ENCODE measurements around the gene DGKD.

Gene DGKD

GRCh38 chr2:233490831-233491230, 136.5 kb downstream of the DGKD start:
- no peak for DNase-seq

DNA sequence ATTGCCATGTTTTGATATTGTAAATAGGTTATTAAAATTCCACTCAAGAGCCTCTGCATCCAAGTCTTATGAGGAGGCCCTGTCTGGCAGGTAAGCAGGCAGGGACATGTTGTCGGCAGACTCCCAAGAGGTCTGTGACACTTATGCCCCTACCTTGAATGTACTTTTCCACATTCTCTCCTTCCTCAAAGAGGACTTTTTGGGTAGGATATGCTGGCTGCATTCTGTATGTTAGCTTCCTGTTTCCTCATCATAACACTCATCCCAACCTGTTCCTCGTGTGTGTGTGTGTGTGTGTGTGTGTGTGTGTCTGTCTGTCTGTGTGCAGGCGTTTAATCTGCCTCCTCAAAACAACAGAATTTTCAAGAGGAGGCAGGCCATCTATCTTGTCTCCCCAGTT, 137.0 kb downstream of the DGKD start:
- DNase-seq = no peak

- DNase-seq = no peak
Measured at GRCh38 chr2:233492078-233492477, 137.8 kb downstream of the DGKD start.

DNA sequence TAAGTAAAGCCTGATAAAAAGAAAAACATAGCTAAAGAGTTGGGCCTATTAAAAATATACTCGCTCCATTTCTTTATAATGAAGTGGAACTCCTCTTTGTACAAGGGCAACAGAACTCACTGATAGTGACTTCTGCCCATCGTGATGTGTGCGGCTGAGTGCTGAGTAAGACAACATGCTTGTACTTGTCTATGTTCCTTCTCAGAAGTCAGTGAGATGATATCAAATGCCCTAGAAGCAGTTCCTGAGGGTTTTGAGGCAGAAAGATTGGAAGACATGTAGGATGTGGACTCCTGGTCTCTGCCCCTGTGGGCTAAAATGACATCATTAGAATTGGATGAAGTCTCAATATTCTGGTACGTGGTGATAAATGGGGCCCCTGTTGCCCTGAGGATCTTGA, 138.5 kb downstream of the DGKD start:
- no peak for DNase-seq

- DNase-seq = no peak
Measured at GRCh38 chr2:233495503-233496496, 141.5 kb downstream of the DGKD start.

DNA sequence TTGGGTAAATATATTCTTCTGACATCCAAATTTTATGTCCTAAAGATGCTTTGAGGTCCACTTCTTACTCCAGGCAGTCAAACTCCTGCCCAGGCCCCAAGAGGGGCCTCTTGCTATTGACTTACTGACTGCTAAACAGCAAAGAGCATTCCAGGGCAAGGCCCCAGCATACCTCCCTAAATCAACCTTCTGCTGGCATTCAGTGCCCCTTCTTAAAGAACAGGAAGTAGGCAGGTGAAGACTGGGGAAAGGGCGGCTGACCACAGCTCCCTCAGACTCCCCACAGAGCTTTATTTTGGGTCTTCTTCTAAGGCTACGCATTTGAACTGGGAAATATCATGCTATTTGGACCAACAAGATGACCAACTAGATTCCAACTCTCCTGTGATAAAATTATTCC, 143.4 kb downstream of the DGKD start:
- no peak for DNase-seq

- DNase-seq = no peak
Measured at GRCh38 chr2:233498126-233498525, 143.8 kb downstream of the DGKD start.

DNA sequence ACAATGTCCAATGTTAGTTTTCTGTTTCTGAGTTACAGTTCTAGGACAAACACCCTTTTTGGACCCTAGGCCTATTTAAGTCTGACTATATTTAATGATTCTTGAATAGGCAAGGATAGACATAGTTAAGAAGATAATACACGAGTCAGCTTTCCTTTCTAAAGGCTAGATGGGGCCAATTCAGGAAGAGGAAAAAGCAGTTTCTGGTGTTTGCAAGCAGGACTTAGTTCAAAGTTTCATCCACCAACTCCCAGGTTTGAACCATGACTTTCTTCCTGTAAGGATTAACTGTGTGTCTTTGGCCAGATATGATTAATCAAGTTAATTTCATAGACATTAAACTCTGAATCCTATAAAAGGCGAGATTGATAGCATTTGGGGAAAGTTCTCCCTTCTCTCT, 145.6 kb downstream of the DGKD start:
- no peak for DNase-seq

DNA sequence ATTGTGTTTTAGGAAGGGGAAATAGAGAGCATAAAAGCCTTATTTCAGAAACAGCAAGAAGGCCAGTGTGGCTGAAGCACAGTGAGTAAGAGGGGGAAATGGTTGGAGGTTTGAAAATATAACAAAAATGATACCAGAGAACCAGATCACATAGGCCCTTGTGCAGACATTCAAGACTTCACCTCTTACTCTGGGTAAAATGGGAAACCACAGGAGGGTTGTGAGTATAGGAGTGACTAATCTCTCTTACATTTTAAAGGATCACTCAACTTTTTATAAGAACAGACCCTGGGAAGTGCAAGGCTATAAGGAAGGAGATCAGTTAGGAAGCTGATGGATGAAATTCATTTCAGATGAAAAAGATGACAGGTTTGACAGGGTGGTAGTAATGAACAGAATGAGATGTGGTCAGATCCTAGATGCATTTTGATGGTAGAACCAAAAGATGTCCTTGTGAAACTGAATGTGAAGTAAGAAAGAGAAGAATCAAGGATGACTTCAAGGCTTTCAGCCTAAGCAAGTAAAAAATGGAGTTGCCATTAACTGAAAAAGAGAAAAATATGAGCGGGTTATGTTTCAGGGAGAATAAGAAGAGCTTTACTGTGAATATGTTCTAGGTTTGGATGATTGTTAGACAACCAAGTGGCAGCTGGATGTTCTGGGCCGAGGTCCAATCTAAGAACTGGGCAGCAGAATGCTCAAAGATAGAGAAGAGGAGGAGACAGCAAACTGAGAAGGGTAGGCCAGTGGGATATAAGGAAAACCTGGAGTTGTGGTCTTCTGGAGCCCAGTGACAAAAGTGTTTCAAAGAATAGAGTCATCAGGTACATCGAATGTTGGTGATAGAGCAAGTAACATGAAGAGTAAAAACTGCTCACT, 147.1 kb downstream of the DGKD start:
- DNase-seq = peak in 5 of 58 donors; percentile 12 to 40 (median 25)

- DNase-seq = no peak
Measured at GRCh38 chr2:233503481-233503880, 149.2 kb downstream of the DGKD start.

- no peak for DNase-seq
Measured at GRCh38 chr2:233503947-233504637, 149.8 kb downstream of the DGKD start.

- DNase-seq = no peak
Measured at GRCh38 chr2:233513953-233514655, 159.8 kb downstream of the DGKD start.

DNA sequence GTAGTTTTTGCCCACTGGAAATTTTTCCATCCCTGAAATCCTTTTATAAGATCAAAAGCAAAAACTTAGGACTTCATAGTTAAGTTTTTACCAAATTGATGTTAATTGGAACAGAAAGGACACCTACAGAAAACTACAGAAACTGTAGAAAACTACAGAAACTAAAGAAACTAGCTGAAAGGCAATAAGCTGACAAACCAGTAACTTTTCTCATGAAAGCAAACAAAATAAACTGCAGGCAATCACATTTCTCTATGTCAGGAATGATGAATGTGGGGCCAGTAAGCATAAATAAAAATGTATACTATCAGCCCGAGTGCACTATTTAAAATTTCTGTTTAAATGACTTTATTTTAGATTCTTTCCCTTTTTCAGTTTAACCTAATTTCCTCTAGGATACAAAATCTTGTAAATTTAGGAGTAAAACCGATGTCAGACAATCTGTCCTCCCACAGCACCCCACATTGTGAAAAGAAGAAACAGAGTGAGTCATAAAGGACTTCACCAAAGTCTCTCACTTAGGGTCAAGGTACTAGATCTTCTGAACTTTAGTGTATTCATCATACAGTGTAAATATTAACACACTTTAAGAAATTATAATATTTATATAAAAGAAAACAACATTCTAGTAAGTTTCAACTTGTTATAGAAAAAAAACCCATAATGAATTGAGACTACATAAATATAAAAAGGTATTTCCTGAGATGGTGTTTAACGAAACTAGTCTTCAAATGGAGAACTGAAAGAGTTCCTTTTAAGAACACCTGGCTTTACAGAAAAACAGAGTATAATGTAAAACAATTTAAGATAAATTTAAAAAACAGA, 165.7 kb downstream of the DGKD start:
- no peak for DNase-seq
